Anterior cingulate cortex (tissue), 58 donors: ENCODE data around the gene ADCY2.
"Not testable (repeated sequence)": the region's sequence is repeated elsewhere in the genome, so short reads cannot be mapped to it uniquely, and the experiment has no call there.

Experiments used
- DNase-seq, 58 donors: peaks; one replicate each; lab custom pipeline; 2025; lab: John Stamatoyannopoulos, UW

ADCY2 gene

DNA sequence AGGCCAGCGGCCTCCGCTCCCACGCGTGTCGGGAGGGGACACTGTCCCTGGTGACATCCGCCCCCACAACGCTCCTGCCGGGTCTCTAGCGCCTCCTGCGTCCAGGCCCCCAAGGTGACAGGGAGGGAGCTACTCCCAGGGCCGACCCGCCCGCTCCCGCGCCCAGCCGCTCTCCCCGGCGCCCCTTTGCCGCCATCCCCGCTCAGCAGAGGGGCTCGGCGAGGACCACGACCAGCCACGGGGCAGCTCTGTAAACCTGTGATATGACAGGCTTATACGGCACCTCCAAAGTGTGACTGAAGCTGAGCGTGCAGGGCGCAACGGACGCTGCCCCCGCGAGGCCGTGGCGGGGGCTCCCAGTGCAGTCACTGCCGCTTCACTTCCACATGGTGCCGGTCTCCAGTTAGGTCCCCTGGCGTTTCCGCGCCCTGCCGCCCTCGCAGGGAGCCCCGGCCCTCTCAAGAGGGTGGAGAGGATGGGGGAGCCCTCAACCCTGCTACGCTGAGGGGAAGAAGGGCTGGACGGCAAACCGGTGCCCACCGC is 978 bp upstream of the ADCY2 start:
- DNase-seq, result no peak

DNA sequence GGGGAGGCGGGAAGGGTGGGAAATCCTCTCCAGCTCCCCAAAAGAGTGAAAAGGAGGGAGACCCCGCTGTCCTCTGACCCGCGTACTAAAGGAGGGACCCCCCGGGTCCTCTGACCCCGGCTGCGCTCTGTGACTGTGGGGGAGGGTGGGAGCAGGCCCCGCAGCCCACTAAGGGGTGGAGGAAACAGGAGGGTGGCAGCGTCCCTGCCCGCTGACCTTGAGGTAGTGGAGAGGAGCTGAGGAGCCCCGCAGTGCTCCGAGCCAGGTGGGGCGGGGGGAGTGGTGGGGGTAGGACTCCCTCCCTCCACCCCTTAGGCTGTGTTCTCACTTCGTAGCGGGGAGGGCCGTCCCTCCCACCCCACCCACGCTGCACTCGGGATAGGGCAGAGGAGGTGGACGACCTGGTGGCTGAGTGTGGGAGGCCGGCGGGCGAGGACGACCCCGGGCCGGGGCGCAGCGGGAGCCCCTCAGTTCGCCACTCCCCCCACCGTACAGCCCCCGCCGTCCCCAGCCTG is 449 bp upstream of the ADCY2 start:
- peak in 1 of 58 donors; percentile 52 for DNase-seq

GRCh38 chr5:7396713-7397454 is 946 bp downstream of the ADCY2 start:
- DNase-seq, result peak in 7 of 58 donors; percentile 33 to 60 (median 44)

GRCh38 chr5:7397937-7398336 is 2.0 kb downstream of the ADCY2 start:
- DNase-seq, result no peak

- DNase-seq, result peak in 2 of 58 donors; percentile 23 to 38
Observed at GRCh38 chr5:7398596-7399280, 2.8 kb downstream of the ADCY2 start.

DNA sequence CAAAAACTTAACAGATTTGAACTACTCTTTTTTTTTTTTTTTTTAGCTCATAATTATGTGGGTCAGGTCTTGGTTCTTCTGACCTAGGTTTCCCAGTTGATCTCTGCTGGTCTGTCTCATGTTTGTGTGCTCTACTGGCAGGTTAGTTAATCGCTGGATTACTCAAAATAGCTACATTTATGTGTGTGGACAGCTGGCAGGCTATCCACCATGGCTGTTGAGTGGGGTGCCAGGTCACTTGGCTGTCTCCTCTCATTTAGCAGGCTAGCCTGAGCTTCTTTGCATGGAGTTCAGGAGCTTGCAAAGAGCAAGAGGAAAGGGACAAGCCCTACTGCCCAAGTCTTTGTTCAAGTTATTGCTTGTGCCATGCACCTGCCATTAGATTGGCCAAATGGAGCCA is 9.3 kb downstream of the ADCY2 start:
- no peak for DNase-seq

GRCh38 chr5:7410936-7411511 is 15.1 kb downstream of the ADCY2 start:
- no peak for DNase-seq

- peak in 7 of 58 donors; percentile 28 to 59 (median 45) for DNase-seq
Observed at GRCh38 chr5:7412409-7412808, 16.5 kb downstream of the ADCY2 start.

- no peak for DNase-seq
Observed at GRCh38 chr5:7415123-7415522, 19.2 kb downstream of the ADCY2 start.

DNA sequence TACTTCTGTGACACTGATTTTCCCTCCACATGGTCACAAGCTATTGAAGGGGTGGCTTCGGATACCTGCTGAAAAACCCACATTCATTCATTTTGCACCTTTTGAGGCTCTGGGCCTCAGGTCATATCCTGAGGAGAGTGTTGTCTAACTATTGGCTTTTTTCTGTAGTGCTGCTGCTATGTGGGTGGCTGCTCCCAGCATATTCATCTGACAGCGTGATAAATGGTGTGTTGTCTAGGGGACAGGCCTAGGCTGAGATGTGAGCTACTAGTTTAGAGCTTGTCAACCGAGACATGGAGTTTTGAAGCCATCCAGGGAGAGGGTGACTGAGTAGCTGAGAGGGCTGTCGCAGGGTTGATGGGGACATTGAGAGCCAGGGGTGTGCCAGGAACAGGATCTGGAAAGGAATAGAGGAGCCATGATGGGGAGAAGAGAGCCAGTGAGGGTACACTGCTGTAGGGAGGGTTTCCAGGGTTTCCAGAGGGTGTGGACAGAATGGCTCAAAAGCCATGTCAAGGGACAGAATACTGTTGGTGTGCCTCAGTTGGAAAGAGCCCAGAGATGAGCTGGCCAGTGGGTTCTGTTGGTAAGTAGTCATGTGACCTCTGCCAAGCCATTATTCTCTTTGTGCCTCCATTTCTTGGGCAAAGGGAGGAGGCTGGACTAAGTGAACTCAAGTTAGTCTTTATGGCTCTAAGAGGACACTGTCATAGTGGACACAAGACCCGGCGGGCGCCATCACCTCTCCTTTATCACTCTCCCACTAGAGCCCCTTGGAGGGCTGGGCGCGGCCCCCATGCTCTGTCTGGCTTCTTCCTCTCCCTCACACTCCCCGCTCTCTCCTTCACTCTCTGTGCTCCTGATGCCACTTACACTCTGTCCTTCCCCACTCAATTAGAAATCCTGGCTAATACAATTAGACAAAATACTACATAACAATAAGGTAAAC is 19.9 kb downstream of the ADCY2 start:
- DNase-seq, result peak in 1 of 58 donors; percentile 5

GRCh38 chr5:7418276-7418675 is 22.3 kb downstream of the ADCY2 start:
- DNase-seq, result peak in 1 of 58 donors; percentile 34

GRCh38 chr5:7419367-7419766 is 23.4 kb downstream of the ADCY2 start:
- DNase-seq, result no peak

DNA sequence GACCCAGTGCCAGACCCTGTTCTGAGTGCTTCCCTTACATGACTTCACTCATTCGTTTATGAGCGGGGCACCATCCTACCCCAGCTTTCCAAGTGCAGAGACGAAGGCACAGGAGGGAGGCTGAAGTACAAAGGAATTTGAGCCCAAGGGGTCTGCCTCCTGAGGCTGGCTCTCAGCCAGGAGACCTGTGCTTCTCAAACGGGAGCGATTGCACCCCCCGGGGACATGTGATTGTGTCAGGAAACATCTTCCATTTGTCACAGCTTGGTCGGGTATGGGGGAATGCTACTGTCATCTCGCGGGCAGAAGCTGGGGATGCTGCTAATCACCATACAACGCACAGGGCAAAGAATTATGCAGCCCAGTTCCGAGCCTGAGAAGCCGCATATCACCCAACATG is 23.9 kb downstream of the ADCY2 start:
- no peak for DNase-seq

DNA sequence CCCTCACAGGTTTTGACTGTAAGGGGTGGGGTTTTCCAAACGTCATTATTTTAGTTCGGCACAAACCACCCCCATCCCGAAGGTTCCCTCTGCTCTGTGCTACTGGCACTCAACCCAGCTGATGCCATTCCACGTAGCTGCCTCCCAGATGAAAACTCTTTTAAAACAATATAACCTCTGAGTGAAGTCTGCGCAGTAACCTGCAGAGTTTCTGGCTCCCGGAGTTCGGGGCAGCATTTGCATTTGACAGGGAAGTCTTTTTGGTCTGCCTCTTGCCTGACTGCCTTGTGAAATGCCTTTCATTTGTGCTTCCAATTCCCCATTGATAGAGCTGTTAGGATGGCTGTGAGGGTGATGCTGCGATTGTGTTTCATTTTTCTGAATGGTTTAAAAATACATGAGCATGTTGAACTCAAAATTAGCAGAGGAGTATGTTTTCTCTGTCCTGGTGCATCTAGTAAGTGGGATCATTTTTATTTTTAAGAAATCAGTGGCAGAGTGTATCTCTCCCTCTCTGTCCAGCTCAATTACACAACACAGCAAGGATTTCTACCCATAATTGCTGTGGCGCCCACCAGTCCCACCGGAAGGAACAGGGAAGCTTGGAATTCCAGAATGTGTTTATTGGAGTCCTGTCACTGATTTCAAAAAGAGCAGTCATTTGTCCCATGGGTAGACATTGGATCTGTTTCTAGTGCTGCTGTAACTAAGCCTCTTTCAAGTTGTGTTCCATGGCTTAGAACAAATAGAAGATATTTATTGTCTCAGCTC is 24.8 kb downstream of the ADCY2 start:
- DNase-seq, result peak in 3 of 58 donors; percentile 32 to 34 (median 34)

DNA sequence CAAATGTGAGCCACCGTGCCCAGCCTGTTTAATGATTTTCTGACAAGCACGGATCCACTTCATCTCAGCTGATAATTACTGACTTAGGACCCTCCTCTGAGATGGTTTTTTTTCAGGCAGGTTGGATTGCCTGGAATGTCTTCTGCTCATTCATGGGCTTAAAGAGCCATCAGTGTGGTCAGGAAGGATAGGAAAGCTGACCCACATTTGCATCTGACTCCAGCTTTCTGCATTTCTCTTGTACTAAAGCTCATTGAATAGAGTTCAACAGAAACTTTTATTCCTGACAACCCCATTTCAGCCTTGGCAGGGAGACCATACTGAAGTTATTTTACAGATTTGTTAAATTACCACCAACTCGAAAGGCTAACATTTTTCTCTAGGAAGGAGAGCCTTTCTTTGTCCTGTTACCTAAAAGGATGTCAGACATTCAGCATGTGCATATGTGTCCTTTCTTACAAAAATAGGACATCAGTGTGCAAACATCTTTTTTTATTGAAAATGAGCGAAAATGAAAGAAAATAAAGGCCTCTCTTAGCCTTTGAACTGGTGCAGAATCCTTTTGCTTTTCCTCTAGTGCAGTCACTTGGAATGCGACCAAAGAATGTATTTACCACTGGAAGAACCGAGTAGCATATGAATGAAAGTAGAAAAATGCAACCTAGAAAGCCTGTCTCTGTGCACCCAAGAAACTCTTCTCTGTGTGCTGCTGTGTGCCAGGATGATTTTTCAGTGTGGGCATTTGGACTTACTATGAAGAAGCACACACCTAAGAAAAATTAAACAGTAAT is 26.6 kb downstream of the ADCY2 start:
- no peak for DNase-seq

GRCh38 chr5:7423231-7423630 is 27.3 kb downstream of the ADCY2 start:
- not testable (repeated sequence) for DNase-seq

DNA sequence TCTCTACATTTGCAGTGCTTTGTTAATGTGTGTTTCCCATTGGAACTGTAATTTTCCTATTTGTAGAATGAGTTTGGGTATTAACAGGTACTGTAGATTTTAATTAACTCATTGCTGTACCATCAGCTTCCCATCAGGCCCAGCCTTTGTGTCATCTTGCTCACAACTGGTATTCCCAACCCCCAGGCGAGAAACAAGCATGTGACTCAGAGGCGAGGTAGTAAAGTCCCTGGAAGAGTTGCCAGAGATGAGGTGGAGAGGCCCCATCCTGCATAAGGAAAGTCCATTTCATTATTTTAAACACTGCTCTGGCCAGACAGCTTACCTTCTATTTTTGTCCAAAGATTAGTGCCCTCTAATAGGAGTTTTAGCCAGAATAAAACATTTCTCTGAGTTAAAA is 29.9 kb downstream of the ADCY2 start:
- DNase-seq, result no peak

DNA sequence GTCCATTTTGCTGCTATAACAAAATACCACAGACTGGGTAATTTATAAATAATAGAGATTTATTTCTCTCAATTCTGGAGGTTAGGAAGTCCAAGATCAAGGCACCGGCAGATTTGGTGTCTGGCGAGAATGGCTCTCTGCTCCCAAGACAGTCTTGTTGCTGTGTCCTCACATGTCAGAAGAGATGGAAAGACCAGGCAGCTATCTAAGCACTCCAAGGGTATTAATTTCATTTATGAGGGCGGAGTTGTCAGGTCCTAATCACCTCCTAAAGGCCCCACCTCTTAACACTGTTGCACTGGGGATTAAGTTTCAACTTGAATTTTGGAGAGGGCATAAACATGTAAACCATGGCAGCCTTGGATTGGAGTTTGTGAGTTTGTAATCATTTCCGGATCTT is 30.3 kb downstream of the ADCY2 start:
- DNase-seq, result no peak
